Limb (tissue), 2 donors: ENCODE data around the gene ADORA1.

Experiments used
- DNase-seq, 2 donors: peaks; one replicate each; pipeline ENCODE4 v3.0.0-alpha.2; 2016; ENCODE audit errors: extremely low spot score in 2 of 2

Gene ADORA1

GRCh38 chr1:203158423-203158822 lies 30.9 kb downstream of the ADORA1 start:
- DNase-seq: no peak

- no peak for DNase-seq
Observed at GRCh38 chr1:203158960-203159665, 31.6 kb downstream of the ADORA1 start.

- no peak for DNase-seq
Observed at GRCh38 chr1:203159844-203160243, 32.3 kb downstream of the ADORA1 start.

- no peak for DNase-seq
Observed at GRCh38 chr1:203161175-203161574, 33.6 kb downstream of the ADORA1 start.

- no peak for DNase-seq
Observed at GRCh38 chr1:203161703-203162102, 34.2 kb downstream of the ADORA1 start.

GRCh38 chr1:203162403-203162802 lies 34.9 kb downstream of the ADORA1 start:
- DNase-seq: no peak

GRCh38 chr1:203163891-203164635 lies 36.5 kb downstream of the ADORA1 start:
- DNase-seq: no peak

GRCh38 chr1:203165101-203165799 lies 37.7 kb downstream of the ADORA1 start:
- DNase-seq: no peak

- no peak for DNase-seq
Observed at GRCh38 chr1:203165800-203166161, 38.3 kb downstream of the ADORA1 start.

GRCh38 chr1:203166192-203166940 lies 38.8 kb downstream of the ADORA1 start:
- DNase-seq: no peak

GRCh38 chr1:203167026-203167912 lies 39.7 kb downstream of the ADORA1 start:
- no peak for DNase-seq

GRCh38 chr1:203167913-203168200 lies 40.3 kb downstream of the ADORA1 start:
- DNase-seq: no peak

GRCh38 chr1:203168256-203168786 lies 40.8 kb downstream of the ADORA1 start:
- DNase-seq: no peak

- no peak for DNase-seq
Observed at GRCh38 chr1:203168991-203169390, 41.5 kb downstream of the ADORA1 start.

- no peak for DNase-seq
Observed at GRCh38 chr1:203169770-203170520, 42.4 kb downstream of the ADORA1 start.

- no peak for DNase-seq
Observed at GRCh38 chr1:203170625-203171330, 43.3 kb downstream of the ADORA1 start.

GRCh38 chr1:203171341-203172183 lies 44.0 kb downstream of the ADORA1 start:
- DNase-seq: no peak
